AG04449 (cell line): ENCODE measurements around the gene SF3B4.
A peak's percentile ranks its signal among the peaks of the same experiment; 100 is the strongest.

Experiments
- CTCF ChIA-PET: fragments of 350-600 bp; formaldehyde crosslinking; extraction: SDS; loops from one replicate; lab custom pipeline; 2021; ENCODE audit warnings: antibody characterized with exemption; lab: Yijun Ruan, JAX
- POLR2A ChIA-PET: fragments of 400-600, 350-600 bp; formaldehyde crosslinking; extraction: SDS; loops from one replicate; lab custom pipeline; 2020; ENCODE audit warnings: antibody characterized with exemption, inconsistent platforms; lab: Yijun Ruan, JAX
- DNase-seq: peaks from one replicate; pipeline ENCODE4 v3.0.0-alpha.2; 2010; ENCODE audit warnings: low read depth, low spot score
- H3K4me3 ChIP-seq: 2 replicates; pipeline ENCODE4 v1.5.1; 2011; ENCODE audit warnings: low read depth, mild to moderate bottlenecking, control low read depth, low read length
- TF ChIP-seq, protein P1 (sequence below): IDR thresholded peaks from one replicate; pipeline ENCODE4 v1.5.1; 2011; ENCODE audit warnings: mild to moderate bottlenecking, moderate library complexity, low read length, control low read depth, inconsistent platforms; ENCODE audit not compliant: insufficient read depth; ENCODE audit errors: missing control alignments

Gene SF3B4

DNA sequence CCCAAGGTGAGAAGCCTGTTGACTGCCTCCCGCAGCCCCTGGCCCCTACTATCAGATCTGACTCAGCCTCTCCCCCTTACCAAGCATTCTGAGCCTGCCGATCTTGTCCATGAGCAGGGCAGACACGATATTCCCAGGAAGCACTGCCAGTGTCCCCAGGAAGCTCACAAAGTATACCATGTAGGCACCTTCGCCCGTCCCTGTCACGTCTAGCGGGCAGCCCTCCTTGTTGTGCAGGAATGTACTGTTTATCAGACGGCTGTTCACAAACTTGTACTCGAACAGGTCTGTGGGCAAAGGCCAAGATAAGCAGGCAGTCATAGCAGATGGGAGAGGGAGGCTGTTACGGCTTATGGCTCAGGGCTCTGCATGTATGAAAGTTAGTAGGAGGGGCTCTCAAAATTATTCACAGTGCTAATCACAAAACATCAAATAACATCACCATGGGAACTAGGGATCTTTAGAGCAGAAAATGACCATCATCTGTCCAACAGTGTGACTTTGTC, 21.0 kb downstream of the SF3B4 start:
- no peak for DNase-seq
- POLR2A ChIA-PET = no interaction called here
- H3K4me3 ChIP-seq = no peak overlapping the region
- TF ChIP-seq, protein P1, sequence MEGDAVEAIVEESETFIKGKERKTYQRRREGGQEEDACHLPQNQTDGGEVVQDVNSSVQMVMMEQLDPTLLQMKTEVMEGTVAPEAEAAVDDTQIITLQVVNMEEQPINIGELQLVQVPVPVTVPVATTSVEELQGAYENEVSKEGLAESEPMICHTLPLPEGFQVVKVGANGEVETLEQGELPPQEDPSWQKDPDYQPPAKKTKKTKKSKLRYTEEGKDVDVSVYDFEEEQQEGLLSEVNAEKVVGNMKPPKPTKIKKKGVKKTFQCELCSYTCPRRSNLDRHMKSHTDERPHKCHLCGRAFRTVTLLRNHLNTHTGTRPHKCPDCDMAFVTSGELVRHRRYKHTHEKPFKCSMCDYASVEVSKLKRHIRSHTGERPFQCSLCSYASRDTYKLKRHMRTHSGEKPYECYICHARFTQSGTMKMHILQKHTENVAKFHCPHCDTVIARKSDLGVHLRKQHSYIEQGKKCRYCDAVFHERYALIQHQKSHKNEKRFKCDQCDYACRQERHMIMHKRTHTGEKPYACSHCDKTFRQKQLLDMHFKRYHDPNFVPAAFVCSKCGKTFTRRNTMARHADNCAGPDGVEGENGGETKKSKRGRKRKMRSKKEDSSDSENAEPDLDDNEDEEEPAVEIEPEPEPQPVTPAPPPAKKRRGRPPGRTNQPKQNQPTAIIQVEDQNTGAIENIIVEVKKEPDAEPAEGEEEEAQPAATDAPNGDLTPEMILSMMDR = no peak
- CTCF ChIA-PET = interaction anchor here (1.1 kb wide), 1 partner anchor 10 kb away, joined by 3 read pairs; no protein-coding TSS in a partner anchor

DNA sequence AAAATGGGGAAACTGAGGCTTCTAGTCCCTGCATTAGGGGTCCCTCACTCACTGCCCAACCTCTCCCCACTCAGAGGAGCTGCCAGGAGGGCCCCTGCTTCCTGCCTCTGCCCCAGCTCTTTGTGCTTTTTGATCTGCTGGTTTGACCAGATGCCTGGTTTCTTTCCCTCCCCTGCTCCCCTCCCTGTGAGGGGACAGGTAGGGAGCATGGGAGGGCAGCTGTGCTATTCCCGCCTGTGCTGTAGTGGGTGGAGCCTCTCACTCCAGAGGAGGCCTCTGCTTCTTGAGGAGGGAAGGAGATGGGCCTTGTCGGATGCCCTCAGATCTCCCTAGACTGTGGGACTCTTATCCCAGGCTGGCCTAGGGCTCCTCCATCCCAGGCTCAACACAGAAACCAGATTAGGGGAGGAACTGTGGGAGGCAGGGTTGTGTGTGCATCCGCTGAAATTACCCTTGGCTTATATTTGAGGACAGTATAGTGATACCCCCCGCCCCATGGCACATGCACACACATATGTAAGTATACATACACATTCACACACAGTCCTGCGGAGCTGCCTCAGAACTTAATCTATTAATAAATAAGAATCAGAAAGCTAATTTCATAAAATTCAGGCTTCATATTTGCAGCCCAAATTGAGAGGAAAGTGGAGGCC, 23.6 kb downstream of the SF3B4 start:
- POLR2A ChIA-PET = interaction anchor here (1.0 kb wide), 1 partner anchor 17 kb away, joined by 3 read pairs; no protein-coding TSS in a partner anchor
- no peak overlapping the region for H3K4me3 ChIP-seq
- no peak for DNase-seq
- CTCF ChIA-PET = no interaction called here
- TF ChIP-seq, protein P1 = no peak

DNA sequence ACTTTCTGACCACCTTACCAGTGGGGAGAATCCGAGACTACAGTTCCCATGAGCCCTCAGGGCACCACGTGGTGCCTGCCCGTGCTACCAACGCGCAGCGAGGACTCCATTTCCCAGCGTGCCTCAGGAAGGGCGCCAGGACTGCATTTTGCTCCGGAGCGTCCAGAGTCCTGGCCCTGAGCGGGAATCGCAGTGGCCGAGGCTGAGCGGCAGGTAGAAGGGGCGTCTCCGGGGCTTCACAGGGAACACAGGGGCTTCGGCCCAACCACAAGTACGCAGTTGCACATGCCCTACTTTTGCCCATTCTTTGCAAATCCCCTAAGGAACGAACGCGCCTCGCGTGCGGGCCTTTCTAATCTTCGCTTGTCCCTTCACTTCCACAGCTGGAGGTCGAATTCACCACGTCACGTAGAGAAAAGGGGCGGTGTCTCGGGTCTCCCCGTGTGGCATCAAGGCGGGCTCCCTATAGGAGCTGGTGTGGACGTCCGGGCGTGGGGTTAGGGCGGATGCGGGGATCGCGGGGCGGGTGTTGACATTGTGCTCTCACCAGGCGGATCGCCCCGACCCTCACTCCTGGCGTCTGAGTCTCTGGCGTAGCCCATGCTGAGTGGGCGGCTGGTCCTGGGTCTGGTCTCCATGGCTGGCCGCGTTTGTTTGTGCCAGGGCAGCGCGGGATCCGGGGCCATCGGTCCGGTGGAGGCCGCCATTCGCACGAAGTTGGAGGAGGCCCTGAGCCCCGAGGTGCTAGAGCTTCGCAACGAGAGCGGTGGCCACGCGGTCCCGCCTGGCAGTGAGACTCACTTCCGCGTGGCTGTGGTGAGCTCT, 27.9 kb downstream of the SF3B4 start, which contains the start of gene BOLA1:
Gene BOLA1 (plus strand): TSS at position 109 of the 825 bp plus-strand sequence. CDS start 492 bp downstream, at position 601.
- TF ChIP-seq, protein P1 = no peak
- CTCF ChIA-PET = interaction anchor here (1.1 to 2.5 kb wide), 2 partner anchors 11 to 288 kb away, joined by 5 to 13 read pairs; a partner anchor contains a TSS
- H3K4me3 ChIP-seq = peak within 1 kb of the TSS; percentile 66
- no peak for DNase-seq
- POLR2A ChIA-PET = interaction anchor here (0.6 to 1.5 kb wide), 2 partner anchors 12 to 29 kb away, joined by 3 to 20 read pairs; a partner anchor contains a TSS

DNA sequence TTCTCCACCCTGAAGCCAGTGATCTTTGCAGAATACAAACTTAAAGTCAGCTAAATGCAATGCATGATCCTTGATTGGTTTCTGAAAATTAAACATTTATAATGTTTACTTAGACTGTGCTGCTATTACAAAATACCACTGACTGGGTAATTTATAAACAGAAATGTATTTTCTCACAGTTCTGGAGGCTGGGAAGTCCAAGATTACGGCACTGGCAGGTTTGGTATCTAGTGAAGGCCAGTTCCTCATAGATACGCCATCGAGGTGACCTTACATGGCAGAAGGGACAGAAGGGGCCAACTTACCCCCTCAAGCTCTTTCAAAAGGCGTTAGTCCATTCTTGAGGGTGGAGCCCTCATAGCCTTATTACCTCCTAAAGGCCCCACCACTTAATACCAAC, 31.0 kb downstream of the SF3B4 start:
- CTCF ChIA-PET = interaction anchor here (1.8 kb wide), 1 partner anchor 8 kb away, joined by 5 read pairs; a partner anchor contains a TSS
- POLR2A ChIA-PET = no interaction called here
- TF ChIP-seq, protein P1 = no peak
- H3K4me3 ChIP-seq = no peak overlapping the region
- DNase-seq = no peak

DNA sequence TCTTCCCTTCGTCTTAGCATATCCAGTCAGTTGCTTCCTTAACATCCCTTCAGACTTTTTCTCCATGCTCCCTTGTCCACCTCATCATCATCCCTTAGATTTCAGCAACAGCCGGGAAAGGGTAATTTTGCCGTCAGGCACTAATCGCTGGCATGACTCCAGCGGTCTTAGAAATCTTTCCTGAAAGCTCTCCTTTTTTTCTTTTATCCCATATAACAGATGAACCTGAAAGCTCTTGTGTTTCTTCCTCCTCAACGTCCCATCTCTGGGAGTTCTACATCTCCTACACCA, 38.7 kb downstream of the SF3B4 start:
- POLR2A ChIA-PET = interaction anchor here (1.5 to 3.7 kb wide), 5 partner anchors 40 to 179 kb away, joined by 5 to 39 read pairs (median 15); partner anchors contain the start of genes OTUD7B and VPS45
- TF ChIP-seq, protein P1 = no peak
- peak overlapping the region; percentile 64 for H3K4me3 ChIP-seq
- CTCF ChIA-PET = interaction anchor here (0.6 to 2.9 kb wide), 17 partner anchors 10 to 298 kb away, joined by 3 to 18 read pairs (median 4); partner anchors contain the start of genes BOLA1, MTMR11 and VPS45
- no peak for DNase-seq
